ENCODE data around the gene EPHB2. TPM values are rescaled to one million over a fixed set of nuclear protein-coding genes. Genes with fewer than 3 reads are reported as not detected.

EPHB2 gene
- total and polyA plus RNA-seq, 2 of the 4 experiments (the other 2 are of a cell fraction) = 52.3 to 58.8 TPM

GRCh38 chr1:22745669-22746585, 35.3 kb downstream of the EPHB2 start:
- Histone ChIP-seq H3K23ac (ENCODE audit: low read depth, low read length) (peak overlapping the region; percentile 63; the same call in 1 of the 2 replicates), H3K4me2 (ENCODE audit: low read depth, low read length) (no peak overlapping the region), H2AK9ac (replicated peaks; ENCODE audit: low read depth, low read length, poor library complexity) (peak overlapping the region; percentile 8), H3K9ac (ENCODE audit: low read depth, low read length) (no peak overlapping the region), H3K4me1 (ENCODE audit: control insufficient read depth, insufficient read depth, low read length) (peaks cover 31% of the 10 kb centered on the region), H2BK5ac (ENCODE audit: low read depth, low read length, poor library complexity, severe bottlenecking) (peak overlapping the region; percentile 6), H2AFZ (replicated peaks; ENCODE audit: low read length, poor library complexity) (peak overlapping the region; percentile 60), H4K20me1 (ENCODE audit: insufficient read depth, low read length) (peaks cover 21% of the 10 kb centered on the region), H3K9me1 (ENCODE audit: insufficient read depth, low read length) (peaks cover 39% of the 10 kb centered on the region), H3K79me1 (ENCODE audit: low read depth in 1 of 2, low read length in 2 of 2) (peaks cover 32 to 82% of the 10 kb centered on the region in 2 experiments), H2BK120ac (ENCODE audit: low read depth, low read length) (peak overlapping the region; percentile 89), H4K8ac (ENCODE audit: low read depth in 2 of 2, low read length in 2 of 2) (peak overlapping the region; percentile 50 to 76; a peak in 3 of 4 replicates), H3K9me3 (ENCODE audit: control insufficient read depth, insufficient read depth, low read length) (no peaks in the 10 kb centered on the region), H2AK5ac (ENCODE audit: low read depth, low read length) (peak overlapping the region; percentile 99), H3K14ac (replicated peaks; ENCODE audit: low read depth, low read length) (peak overlapping the region; percentile 77), H3K18ac (ENCODE audit: low read depth, low read length) (no peak overlapping the region), H2BK20ac (ENCODE audit: low read depth, low read length) (peak overlapping the region; percentile 69), H2BK15ac (ENCODE audit: low read depth, low read length) (peak overlapping the region; percentile 87; the same call in 2 of the 3 replicates), H3K4me3 (ENCODE audit: insufficient read depth, low read depth, low read length) (no peak overlapping the region), H3K36me3 (ENCODE audit: control insufficient read depth, insufficient read depth, low read length) (no peaks in the 10 kb centered on the region), H3K27ac (ENCODE audit: insufficient read depth, low read length) (no peak overlapping the region; the same call in 1 of the 2 replicates), H3K4ac (ENCODE audit: low read depth, low read length) (peak overlapping the region; percentile 97), H3K27me3 (ENCODE audit: control insufficient read depth, insufficient read depth, low read length) (no peaks in the 10 kb centered on the region), H4K5ac (ENCODE audit: low read depth, low read length) (no peak overlapping the region), H4K91ac (ENCODE audit: insufficient read depth, low read depth, low read length) (peak overlapping the region; percentile 93), H3K56ac (ENCODE audit: extremely low read depth, insufficient read depth, low read length) (peak overlapping the region; percentile 22; the same call in 1 of the 2 replicates)
- DNase-seq = peak; percentile 83
- no peak; the same call in 1 of the 2 replicates for ATAC-seq (ENCODE audit: low read depth)
- in situ Hi-C loops (cut with MboI; ENCODE audit: low sequenced_read_pairs) = no loop called here
- dilution Hi-C loops (cut with HindIII; ENCODE audit: low sequenced_read_pairs, unreplicated experiment) = no loop called here
- 25% methylated on average over 3 of the region's 14 CpGs; no CpG with 5 or more reads in 1 of the 2 experiments for WGBS, 2 experiments (ENCODE audit: extremely low coverage in 2 of 2, insufficient read length in 1 of 2)
- ChIA-PET POLR2A (ENCODE audit: unreplicated experiment) (no interaction called here), CTCF (interaction anchor here (0.9 kb wide), 1 partner anchor 72 kb away, joined by 3 read pairs; no protein-coding TSS in a partner anchor)
- TF ChIP-seq CEBPB (IDR thresholded peaks at IDR 0.05; ENCODE audit: low read depth, low read length) (peak; percentile 96), POLR2A (IDR thresholded peaks at IDR 0.05; ENCODE audit: low read depth, low read length) (0 out of 2 replicates have a peak, but pooled peaks have one; percentile 32), RCOR1 (IDR thresholded peaks at IDR 0.05; ENCODE audit: insufficient replicate concordance, low read length) (peak; percentile 95), FOS (IDR thresholded peaks at IDR 0.05; ENCODE audit: low read depth, low read length) (peak; percentile 56; the same call in 1 of the 2 replicates), MAFK (IDR thresholded peaks at IDR 0.05; ENCODE audit: low read depth, low read length) (no peak), BHLHE40 (IDR thresholded peaks at IDR 0.05; ENCODE audit: low read depth, low read length) (peak; percentile 29; the same call in 1 of the 2 replicates), MAZ (IDR thresholded peaks at IDR 0.05; ENCODE audit: borderline replicate concordance, low read depth, low read length) (no peak; the same call in 1 of the 2 replicates), CHD1 (IDR thresholded peaks at IDR 0.05; ENCODE audit: low read depth, low read length) (no peak)
- BruUV-seq (replicated peaks) = no TSS peak
- intact Hi-C loops (cut with micrococcal nuclease) = no loop called here

Data from IMR-90 (cell line).